Type B pancreatic cell (in vitro differentiated cells): ENCODE results near the gene ZFPM1. TPM values are rescaled to one million over a fixed set of nuclear protein-coding genes. Genes with fewer than 3 reads are reported as not detected.

ENCODE experiments used
- DNase-seq: peaks from one replicate; pipeline ENCODE4 v3.0.0; 2021; ENCODE audit warnings: mixed read lengths; ENCODE audit not compliant: unreplicated experiment; ENCODE audit errors: extremely low spot score
- H3K27ac Mint-ChIP-seq: 2 replicates; pipeline ENCODE4 v1.8.0; 2021; ENCODE audit warnings: mild to moderate bottlenecking, mixed read lengths
- H3K27me3 Mint-ChIP-seq: 2 replicates; pipeline ENCODE4 v1.8.0; 2021; ENCODE audit warnings: mixed read lengths
- H3K36me3 Mint-ChIP-seq: 2 replicates; pipeline ENCODE4 v1.8.0; 2021; ENCODE audit warnings: mixed read lengths
- H3K4me1 Mint-ChIP-seq: one replicate; pipeline ENCODE4 v1.8.0; 2021; ENCODE audit warnings: mixed read lengths; ENCODE audit not compliant: unreplicated experiment
- H3K4me3 Mint-ChIP-seq: 2 replicates; pipeline ENCODE4 v1.8.0; 2021; ENCODE audit warnings: mild to moderate bottlenecking, mixed read lengths
- H3K9me3 Mint-ChIP-seq: 2 replicates; pipeline ENCODE4 v1.8.0; 2021; ENCODE audit warnings: mixed read lengths
- CTCF ChIP-seq: fragments of 200-600 bp; sonication (generic); conservative IDR thresholded peaks from 2 replicates; pipeline ENCODE4 v1.5.0; 2021; ENCODE audit warnings: antibody characterized with exemption, mild to moderate bottlenecking
- total RNA-seq: library from RNA; stranded (reverse); gene quantifications from 2 replicates; pipeline ENCODE4 v1.2.1, GENCODE V29; 2021; ENCODE audit warnings: low replicate concordance

The ZFPM1 gene
- total RNA-seq, 1 donor from 2014 or later = 24.0 TPM

GRCh38 chr16:88432174-88432573 lies 20.9 kb upstream of the ZFPM1 start:
- Mint-ChIP-seq H3K27ac (no peak overlapping the region), H3K4me3 (no peak overlapping the region), H3K9me3 (no peaks in the 10 kb centered on the region), H3K27me3 (no peaks in the 10 kb centered on the region), H3K36me3 (no peaks in the 10 kb centered on the region), H3K4me1 (no peaks in the 10 kb centered on the region)
- no peak for TF ChIP-seq CTCF
- no peak for DNase-seq

GRCh38 chr16:88432753-88433152 lies 20.3 kb upstream of the ZFPM1 start:
- H3K36me3 Mint-ChIP-seq = no peaks in the 10 kb centered on the region
- H3K4me1 Mint-ChIP-seq = no peaks in the 10 kb centered on the region
- H3K27me3 Mint-ChIP-seq = no peaks in the 10 kb centered on the region
- H3K4me3 Mint-ChIP-seq = no peak overlapping the region
- no peak for DNase-seq
- H3K27ac Mint-ChIP-seq = no peak overlapping the region
- TF ChIP-seq CTCF = no peak
- H3K9me3 Mint-ChIP-seq = no peaks in the 10 kb centered on the region

- Mint-ChIP-seq H3K4me1 (no peaks in the 10 kb centered on the region), H3K27me3 (no peaks in the 10 kb centered on the region), H3K9me3 (no peaks in the 10 kb centered on the region), H3K36me3 (no peaks in the 10 kb centered on the region), H3K27ac (no peak overlapping the region), H3K4me3 (no peak overlapping the region)
- no peak for DNase-seq
- TF ChIP-seq CTCF = no peak
Observed at GRCh38 chr16:88433632-88434352, 19.3 kb upstream of the ZFPM1 start.

- Mint-ChIP-seq H3K27ac (no peak overlapping the region), H3K4me1 (no peaks in the 10 kb centered on the region), H3K4me3 (no peak overlapping the region), H3K27me3 (no peaks in the 10 kb centered on the region), H3K9me3 (no peaks in the 10 kb centered on the region), H3K36me3 (no peaks in the 10 kb centered on the region)
- DNase-seq = no peak
- no peak for TF ChIP-seq CTCF
Observed at GRCh38 chr16:88434353-88434690, 18.8 kb upstream of the ZFPM1 start.

GRCh38 chr16:88434746-88435145 lies 18.3 kb upstream of the ZFPM1 start:
- Mint-ChIP-seq H3K4me3 (no peak overlapping the region), H3K9me3 (no peaks in the 10 kb centered on the region), H3K27me3 (no peaks in the 10 kb centered on the region), H3K4me1 (no peaks in the 10 kb centered on the region), H3K27ac (no peak overlapping the region), H3K36me3 (no peaks in the 10 kb centered on the region)
- DNase-seq = no peak
- TF ChIP-seq CTCF = no peak
